Stimulated activated naive CD4-positive, alpha-beta T cell treated with Interleukin-2 at 50 U/mL for 16 hours (primary cell): ENCODE data around the gene STAU1.
"Not testable (repeated sequence)": the region's sequence is repeated elsewhere in the genome, so short reads cannot be mapped to it uniquely, and the experiment has no call there.

Experiments used
- DNase-seq: peaks from one replicate; lab custom pipeline; 2025; lab: John Stamatoyannopoulos, UW

The STAU1 gene

DNA sequence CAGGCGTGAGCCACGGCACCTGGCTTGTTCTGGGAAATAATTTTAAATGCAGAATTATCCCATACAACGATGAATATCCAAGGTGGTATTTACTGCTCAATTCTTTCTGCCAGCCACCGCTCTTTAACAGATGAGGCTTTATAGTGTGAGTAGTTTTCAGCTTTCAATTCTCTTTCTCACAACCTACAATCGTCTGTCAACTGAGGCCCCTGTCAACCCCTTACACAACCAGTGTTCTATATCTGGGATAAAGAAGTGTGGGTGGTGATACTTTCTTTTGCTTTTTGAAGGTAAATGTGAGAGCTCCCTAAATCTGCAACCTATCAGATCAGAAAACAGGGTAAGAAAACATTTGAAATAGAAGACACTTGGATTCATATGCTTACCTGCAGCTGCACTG is 22.5 kb downstream of the STAU1 start:
- DNase-seq = no peak

DNA sequence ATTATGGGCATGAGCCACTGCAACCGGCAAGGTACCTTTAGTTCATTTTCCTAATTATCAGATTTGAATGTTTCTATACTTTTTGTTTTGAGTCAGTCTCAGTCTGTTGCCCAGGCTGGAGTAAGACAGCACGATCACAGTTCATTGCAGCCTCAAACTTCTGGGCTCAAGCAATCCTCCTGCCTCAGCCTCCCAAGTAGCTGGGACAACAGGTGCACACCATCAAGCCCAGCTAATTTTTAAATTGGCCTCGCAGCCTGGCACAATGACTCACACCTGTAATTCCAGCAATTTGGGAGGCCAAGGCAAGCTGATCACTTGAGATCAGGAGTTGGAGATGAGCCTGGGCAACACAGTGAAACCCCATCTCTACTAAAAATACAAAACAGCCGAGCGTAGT is 24.4 kb downstream of the STAU1 start:
- DNase-seq = no peak

DNA sequence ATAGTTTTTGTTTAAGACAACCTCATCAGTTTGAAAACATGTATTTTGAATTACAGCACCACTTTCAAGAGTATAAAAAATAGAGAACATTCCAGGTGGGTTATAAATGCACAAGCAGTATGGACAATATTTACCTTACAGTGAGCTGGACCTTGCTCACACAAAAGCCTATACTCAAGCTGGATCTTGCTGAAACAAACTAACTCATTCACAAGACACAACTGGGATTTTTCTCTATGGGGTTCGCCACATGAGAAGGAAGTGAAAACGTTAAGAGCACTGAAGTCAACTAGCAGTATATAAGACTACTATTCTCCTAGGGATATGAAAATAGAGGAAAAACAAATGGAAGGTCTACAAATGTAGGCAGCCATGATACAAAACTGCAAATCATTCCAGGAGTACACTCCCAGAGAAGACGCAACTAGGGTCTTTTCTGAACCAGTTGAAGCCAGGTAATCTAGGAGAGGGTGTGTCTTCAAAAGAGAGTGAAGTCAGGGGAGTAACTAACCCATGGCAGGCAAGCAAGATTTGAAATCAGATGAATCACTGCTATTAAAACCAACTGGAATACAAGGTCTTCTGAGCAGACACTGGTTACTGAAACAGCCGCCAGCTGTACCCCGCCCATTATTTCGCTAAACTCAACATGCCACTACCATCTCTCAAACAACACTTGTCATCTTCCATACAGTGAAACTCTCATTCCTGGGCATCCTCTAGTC is 26.5 kb downstream of the STAU1 start:
- DNase-seq = no peak

DNA sequence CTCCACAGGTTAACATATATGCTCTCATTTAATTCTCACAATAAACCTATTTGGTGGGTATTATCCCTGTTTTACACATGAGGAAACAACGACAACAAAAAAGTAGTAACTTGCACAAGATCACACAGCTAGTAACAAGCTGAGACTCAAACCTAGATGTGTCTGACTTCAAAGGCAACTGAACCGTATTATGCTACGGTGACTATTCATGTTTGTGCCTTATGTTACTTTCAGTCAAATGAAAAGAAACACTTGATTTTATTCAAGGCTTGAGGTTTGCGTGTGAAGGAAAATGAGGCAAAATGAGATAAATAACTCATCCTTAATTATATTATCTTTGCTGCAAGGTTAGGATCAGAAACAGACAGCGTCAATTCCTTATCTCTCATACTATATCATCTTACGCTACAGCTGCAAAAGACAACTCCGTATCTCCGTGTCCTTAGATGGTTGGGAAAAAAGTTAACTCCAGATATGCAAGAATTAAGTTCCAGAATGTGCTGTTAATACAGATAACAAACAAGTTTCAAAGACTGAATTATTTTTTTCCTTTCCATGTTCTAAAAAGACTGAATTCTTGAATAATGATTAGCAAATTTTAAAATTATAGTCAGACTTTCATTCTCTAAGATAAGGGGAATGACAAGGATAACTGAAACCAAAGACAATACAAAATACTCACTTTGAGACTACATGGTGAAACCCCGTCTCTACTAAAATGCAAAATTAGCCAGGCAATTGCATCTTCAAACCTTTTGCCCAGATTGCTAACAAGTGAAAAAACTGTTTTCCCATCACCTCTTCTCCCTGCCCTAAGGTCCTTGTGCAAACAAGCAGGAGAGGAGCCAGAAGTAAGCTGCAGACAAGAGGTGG is 27.8 kb downstream of the STAU1 start:
- no peak for DNase-seq

DNA sequence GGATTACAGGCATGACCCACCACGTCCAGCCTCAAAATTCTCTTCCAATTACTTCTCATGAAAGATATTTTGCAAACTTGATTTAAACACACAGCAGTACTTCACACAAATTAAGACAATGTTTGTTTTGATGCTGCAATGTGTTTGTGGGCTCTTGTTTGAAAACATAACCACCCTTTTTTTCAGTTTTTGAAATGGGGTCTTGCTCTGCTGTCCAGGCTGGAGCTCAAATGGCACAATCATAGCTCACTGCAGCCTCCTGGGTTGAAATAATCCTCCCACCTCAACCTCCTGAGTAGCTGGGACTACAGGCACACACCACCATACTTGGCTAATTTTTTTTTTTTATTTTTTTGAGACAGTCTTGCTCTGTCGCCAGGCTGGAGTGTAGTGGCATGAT is 31.0 kb downstream of the STAU1 start:
- no peak for DNase-seq

DNA sequence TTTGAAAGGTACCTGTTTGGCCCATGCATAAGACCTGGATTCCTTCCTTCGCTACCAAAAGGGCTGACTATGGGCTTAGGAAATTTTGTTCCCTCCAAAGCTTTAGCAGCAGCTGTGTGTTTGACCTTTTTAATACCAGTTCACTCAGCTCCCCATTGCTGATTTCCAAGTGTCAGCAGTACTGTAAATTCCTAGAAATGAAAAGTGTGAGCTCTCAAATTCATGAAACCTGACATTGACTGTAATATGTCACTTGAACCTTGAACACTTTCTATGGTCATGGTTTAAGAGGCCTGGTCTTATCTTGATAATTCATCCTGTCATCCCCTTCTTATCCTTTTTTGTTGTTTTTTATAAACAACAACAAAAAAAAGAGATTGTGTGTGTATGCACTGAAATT is 31.7 kb downstream of the STAU1 start:
- no peak for DNase-seq

DNA sequence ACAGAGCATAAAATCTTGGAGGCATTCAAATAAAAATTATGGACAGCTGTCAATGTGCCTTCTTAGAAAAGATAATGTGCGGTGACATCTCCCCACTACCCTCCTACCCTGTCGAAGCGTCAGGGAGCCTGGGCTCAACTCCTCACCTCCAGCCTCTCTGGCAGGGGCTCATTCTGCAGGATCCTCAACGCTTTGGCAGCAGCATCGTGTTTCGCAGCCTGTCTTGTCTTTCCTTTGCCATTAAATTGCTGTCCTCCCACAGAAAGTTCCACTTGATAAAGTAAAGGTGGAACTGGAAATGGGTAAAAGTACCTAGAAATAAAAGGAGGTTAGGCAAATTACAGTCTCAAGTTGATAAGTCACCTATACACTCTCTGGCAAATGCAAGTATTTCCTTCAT is 36.7 kb downstream of the STAU1 start:
- no peak for DNase-seq

DNA sequence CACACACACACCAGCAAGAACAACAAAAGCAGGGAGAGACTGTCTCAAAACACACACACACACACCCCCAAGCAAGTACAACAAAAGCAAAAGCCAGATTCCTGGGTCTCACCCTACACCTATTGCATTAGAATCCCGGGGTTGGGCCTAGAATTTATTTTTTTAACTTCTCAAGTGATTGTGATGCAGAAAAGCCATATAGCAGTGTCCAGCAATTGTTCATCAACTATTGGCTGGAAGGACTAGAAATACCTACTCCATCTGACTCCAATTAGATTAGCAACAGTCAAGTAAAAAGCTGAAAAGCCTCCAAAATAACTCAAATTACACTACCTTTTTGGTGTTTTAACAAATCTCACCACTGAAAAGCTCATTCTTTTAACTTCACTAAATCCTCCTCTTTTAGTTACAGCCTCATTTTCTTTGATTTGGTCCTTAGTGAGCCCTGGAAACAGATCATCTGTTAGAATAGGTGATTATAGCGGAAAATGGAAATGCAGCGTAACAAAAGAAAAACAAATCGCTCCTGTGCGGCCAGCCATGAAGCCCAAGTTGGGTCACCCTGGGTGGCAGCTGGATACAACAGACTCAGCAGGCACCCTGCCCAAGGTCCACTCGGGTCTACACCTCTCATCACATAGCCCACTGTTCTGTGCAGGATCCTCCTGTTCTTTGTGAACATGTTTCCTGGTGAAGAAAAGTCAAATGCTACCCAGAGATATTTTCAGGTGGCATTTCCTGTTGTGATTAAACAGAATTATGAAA is 38.7 kb downstream of the STAU1 start:
- DNase-seq = no peak

DNA sequence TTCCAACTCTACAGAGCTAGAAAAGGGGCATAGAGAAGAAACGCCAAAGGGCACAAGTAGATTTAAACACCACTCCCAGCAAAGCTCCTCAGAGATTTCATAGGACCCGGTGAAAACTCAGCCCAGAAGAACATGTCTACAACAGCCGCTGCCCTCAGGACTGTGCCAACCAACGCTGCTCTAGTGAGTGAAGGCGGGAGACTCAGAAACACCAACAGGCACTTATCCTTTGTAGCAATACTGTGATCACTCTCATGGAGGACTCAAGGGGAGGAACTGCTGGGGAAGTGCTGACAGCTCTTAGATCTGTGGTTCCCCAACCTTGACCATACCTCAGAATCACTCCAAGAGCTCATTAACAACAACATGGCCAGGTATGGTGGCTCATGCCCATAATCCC is 39.5 kb downstream of the STAU1 start:
- no peak for DNase-seq

DNA sequence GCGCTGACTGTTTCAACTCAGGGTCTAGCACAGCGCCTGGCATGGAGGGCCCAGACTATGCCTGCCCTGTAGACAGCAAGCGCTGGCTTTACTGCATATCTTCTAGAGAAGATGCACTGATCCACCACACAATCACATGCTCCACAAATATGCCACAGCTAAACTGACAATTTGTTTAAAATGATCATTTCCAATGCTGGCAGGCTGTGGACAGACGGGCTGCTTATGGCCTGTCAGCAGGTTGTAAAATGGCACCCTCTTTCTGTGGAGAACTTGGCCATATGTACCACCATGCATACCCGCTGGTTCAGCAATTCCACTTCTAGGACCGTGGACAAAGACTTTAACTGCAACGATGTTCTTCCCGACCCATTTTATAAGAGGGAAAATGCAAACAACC is 40.8 kb downstream of the STAU1 start:
- no peak for DNase-seq

DNA sequence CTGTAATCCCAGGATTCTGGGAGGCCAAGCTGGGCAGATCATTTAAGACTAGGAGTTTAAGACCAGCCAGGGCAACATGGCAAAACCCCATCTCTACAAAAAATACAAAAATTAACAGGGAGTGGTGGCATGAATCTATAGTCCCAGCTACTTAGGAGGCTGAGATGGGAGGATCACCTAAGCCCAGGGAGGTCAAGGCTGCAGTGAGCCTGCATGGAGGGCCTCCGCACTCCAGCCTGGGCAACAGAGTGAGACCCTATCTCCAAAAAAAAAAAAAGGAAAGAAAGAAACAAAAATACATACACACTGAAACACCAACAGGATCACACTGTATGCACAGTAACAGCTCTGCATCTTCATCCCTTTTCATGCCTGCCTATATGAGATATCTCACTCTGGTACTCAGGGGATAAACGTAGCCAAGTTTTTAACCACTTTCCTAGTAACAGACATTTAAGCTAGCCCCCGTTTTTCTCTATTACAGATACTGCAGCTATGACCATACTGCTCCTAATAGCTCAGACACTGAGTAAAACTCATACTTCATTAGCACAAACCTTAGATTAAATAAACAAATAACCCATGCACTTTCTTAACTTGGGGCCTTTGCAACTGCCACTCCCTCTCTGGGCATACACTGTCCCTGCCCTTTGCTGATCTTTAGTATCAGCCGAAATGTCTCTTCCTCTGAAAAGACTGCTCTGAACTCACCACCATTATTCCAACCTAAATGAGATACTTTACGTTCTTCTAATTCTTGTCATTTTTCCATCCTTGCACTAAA is 41.5 kb downstream of the STAU1 start:
- DNase-seq = no peak

DNA sequence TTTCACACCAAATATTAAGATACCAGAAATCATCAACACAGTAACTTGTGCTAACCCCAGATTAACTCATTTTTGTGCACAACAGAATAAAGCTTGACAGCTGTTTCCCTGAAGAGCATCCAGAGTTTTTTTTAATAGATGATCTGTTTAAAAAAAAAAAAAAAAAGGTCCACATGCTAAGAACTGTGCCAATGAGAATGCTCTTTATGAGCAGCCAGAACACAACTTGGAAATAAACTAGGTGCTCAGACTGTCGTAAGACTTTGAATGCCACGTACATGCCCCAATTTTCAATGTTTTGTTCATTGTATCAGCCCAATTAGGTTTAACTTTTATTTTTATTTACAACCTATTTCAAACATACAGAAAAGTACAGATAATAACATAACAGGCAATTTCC is 47.3 kb downstream of the STAU1 start:
- no peak for DNase-seq

DNA sequence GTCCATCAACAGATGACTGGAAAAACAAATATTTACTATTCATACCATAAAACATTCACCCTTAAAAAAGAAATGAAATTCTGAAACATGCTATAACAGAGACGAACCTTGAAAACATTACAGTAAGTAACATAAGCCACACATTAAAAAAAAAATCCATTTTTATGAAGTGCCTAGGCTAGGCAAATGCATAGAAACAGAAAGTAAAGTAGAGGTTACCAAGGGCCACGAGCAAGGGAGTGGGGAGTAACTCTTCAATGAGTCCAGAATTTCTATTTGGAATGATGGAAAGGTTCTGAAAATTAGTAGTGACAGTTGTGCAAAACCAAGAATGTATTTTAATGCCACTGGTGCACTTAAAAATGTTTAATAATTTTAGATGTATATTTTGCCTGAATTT is 47.7 kb downstream of the STAU1 start:
- DNase-seq = no peak

DNA sequence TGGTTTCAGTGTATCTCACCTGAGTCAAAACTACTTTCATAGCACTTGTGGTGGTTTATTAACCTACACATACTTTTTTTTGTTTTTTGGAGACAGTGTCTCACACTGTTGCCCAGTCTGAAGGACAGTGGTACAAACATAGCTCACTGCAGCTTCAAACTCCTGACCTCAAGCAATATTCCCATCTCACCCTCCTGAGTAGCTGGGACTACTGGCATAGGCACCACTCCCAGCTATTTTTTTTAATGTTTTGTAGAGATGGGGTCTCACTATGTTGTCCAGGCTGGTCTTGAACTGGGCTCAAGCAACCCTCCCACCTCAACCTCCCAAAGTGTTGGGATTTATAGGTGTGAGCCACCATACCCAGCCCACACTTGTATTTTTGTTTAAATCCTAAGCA is 49.7 kb downstream of the STAU1 start:
- no peak for DNase-seq

DNA sequence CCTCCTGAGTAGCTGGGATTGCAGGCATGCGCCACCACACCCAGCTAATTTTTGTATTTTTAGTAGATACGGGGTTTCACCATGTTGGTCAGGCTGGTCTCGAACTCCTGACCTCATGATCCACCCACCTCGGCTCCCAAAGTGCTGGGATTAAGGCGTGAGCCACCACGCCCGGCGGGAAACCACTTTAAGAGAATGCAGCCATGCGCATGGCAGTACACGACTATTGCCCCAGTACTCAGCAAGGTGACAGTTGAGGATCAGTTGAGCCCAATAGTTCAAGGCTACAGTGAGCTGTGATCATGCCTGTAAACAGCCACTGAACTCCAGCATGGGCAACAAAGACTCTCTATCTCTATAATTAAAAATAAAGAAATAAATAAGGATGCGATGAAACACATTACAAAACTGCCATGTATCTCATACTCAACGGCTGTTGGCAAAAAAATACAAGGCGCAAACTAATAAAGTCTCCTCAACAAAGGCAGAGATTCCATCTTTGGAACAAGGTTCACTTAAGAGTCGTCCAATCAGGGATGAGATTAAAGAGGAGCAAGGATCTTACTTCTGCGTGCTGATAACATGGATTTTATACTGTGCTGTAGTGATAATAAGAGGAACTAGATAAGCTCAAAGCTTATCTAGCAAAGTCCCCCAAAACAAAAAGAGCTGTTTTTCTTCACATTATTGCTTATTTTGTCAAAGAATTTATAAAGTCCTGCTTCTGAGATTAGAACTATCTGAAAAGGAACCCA is 51.1 kb downstream of the STAU1 start:
- DNase-seq = no peak

DNA sequence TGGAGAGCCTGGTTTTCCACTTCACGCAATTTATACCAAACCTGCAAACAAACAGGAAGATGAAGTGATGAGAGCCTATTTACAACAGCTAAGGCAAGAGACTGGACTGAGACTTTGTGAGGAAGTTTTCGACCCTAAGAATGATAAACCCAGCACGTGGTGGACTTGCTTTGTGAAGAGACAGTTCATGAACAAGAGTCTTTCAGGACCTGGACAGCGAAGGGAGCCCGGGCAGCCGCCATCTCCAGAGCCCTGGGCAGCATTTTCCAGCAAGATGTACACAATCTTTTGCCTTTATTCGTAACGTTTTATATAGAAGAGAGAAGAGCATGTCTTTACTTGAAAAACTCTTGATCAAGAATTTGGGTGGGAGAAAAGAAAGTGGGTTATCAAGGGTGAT is 53.3 kb downstream of the STAU1 start:
- not testable (repeated sequence) for DNase-seq

DNA sequence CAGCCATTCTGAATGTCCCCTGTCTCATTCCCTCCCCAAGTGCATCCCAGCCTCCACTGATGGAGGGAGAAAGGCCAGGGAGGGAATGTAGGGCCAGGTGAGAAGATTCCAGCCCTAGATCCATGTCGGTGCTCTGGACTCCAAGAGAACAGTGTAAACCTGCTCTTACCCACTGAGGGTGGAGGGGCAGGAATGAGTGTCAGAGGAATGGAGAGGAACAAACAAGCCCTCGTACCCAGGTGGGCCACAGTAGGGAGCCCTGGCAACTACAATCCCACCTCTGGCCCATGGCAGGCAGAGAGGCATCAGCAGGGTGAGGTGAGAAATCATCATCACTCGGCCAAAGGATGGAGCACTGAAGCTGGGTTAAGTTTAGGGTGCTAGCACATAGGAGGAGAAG is 54.6 kb downstream of the STAU1 start:
- DNase-seq = no peak

DNA sequence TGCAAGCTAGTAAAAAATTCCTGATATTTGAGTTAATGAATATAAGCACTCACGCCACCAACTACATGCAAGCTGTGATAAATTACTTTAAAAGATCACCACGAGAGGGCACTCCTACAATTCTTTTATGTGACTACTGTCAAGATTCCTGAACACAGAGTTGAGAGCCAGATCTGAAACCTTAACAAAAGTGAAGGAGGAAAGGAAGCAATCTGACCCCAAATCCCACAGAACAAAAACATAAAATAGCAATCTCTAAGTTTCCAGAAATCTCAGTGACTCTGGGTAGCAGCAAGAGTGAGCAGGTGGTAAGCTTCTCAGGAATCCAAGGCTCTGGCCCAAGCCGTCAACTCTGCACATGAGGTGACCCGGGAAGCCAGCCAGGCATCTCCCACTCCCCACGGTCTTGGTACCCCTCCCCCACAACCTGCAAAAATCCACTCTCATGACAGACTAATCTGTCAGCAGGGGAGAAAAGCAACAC is 55.1 kb downstream of the STAU1 start:
- DNase-seq = no peak

DNA sequence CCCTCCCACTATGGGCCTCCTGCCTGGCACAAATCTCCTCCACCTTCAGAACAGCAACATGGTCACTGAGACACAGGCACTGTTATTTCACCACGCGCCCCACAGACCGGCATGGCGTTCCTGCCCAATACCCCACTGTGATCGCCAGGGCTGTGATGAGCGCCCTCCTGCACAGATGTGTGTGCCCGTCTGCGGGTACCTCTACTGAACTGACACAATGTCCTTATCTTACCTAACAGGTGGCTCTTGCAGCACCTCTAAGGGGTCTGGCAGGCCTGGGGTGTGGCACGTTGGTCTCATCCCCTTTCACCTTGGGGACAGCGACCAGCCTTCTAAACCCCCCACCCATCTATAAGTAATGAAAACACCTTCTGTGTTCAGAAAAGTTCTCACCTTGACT is 64.2 kb downstream of the STAU1 start:
- DNase-seq = no peak

DNA sequence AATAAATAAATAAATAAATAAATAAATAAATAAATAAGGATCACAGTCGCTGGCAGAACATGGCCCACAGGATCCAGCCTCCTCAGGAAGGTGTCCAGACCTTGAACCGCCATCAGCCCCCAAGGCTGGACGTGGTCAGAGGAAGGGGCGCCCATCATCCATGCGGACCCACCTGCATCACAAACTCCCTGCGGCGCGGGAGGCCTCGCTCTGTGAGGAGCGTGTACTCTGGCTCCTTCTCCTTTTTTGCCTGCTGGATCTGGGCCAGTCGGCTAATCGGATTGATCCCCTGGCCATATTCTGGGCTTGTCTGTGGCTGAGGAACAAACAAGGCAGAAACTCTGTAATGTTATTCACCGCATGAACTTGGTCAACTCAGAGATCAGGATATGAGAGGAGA is 65.2 kb downstream of the STAU1 start:
- DNase-seq = no peak

DNA sequence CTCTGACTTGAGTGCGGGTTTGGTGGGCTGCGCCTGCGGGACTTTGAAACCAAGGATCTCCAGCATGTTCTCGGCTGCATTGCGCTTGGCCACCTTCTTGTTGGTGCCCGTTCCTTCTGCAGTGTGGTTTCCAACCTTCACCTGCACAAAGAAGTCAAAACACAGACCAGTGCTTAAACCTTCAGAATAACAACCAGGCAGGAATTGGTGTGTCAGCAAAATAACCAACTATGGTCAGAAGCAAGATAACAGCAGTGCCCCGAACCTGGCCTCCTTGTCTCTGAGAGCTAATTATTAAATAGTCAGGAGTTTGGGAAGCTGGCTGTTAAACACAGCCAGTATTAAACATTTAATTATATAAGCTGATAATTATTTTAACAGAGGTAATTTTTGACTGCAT is 68.1 kb downstream of the STAU1 start:
- DNase-seq = no peak
